Endothelial cell of umbilical vein (primary cell): Measurements from ENCODE around the gene ACTN1. TPM values are rescaled to one million over a fixed set of nuclear protein-coding genes. Genes with fewer than 3 reads are reported as not detected.

Experiments
- BruUV-seq: library from RNA; stranded (reverse); fragments of 400-500 nt; replicated peaks from 2 replicates; lab custom pipeline; 2021; lab: Mats Ljungman, UMichigan
- CTCF ChIA-PET: fragments of 300-600, 350-600 bp; sonication (Branson Sonifier 250); formaldehyde crosslinking; loops from one replicate; lab custom pipeline; 2021; ENCODE audit warnings: antibody characterized with exemption, inconsistent platforms; lab: Charles Lee
- POLR2A ChIA-PET: fragments of 300-600, 350-600 bp; sonication (Branson Sonifier 250); formaldehyde crosslinking; loops from one replicate; lab custom pipeline; 2021; ENCODE audit warnings: antibody characterized with exemption, inconsistent platforms; lab: Charles Lee
- DNase-seq: peaks from one replicate; pipeline ENCODE4 v3.0.0-alpha.2; 2011; ENCODE audit warnings: low read depth, low spot score
- FAIRE-seq: peaks from 2 replicates; lab custom pipeline; 2011; peaks lifted over from hg19 to GRCh38; lab: Jason Lieb, UNC
- H2AFZ ChIP-seq: 2 replicates; pipeline ENCODE4 v1.6.0; 2012; ENCODE audit warnings: low read depth, low read length, control low read depth, inconsistent platforms
- H3K27ac ChIP-seq: 2 replicates; pipeline ENCODE4 v1.5.1; 2011; ENCODE audit warnings: low read depth, mild to moderate bottlenecking, control low read depth, low read length, moderate library complexity; ENCODE audit not compliant: insufficient read depth
- H3K27me3 ChIP-seq, 2 experiments: 2 replicates each; pipeline versions ENCODE4 v1.6.0 to v1.6.1; 2011; ENCODE audit warnings: low read length in 2 of 2, mixed read lengths in 1 of 2; ENCODE audit not compliant: control insufficient read depth in 2 of 2, insufficient read depth in 2 of 2
- H3K36me3 ChIP-seq, 2 experiments: 2 replicates in 1 of 2; 3 replicates in 1 of 2; pipeline ENCODE4 v1.5.1; 2011; ENCODE audit warnings: low read length in 2 of 2, mild to moderate bottlenecking in 1 of 2, moderate library complexity in 1 of 2; ENCODE audit not compliant: control insufficient read depth in 2 of 2, insufficient read depth in 2 of 2; ENCODE audit errors: extremely low read depth in 1 of 2
- H3K4me1 ChIP-seq: 3 replicates; pipeline ENCODE4 v1.5.1; 2011; ENCODE audit warnings: mild to moderate bottlenecking, low read length; ENCODE audit not compliant: control insufficient read depth, insufficient read depth; ENCODE audit errors: extremely low read depth
- H3K4me2 ChIP-seq: 2 replicates; pipeline ENCODE4 v1.6.1; 2011; ENCODE audit warnings: low read length, control low read depth, mixed read lengths; ENCODE audit not compliant: insufficient read depth
- H3K4me3 ChIP-seq, 3 experiments: fragments of 200-600 bp in 1 of 3; sonication (generic), shearing (Covaris generic) in 1 of 3; replicated peaks in 1 of 3; 2 replicates each; pipeline ENCODE4 v1.5.1; 2011 to 2016; ENCODE audit warnings: control low read depth in 3 of 3, low read length in 3 of 3, mild to moderate bottlenecking in 2 of 3, inconsistent platforms in 1 of 3, low read depth in 1 of 3, moderate library complexity in 1 of 3; ENCODE audit not compliant: insufficient read depth in 1 of 3
- H3K79me2 ChIP-seq: 2 replicates; pipeline ENCODE4 v1.6.0; 2012; ENCODE audit warnings: low read length, inconsistent platforms; ENCODE audit not compliant: control insufficient read depth, insufficient read depth
- H3K9ac ChIP-seq: replicated peaks from 2 replicates; pipeline ENCODE3; 2011; ENCODE audit warnings: low read length, control low read depth; ENCODE audit not compliant: insufficient read depth; ENCODE audit errors: extremely low read depth
- H3K9me1 ChIP-seq: replicated peaks from 3 replicates; pipeline ENCODE4 v1.6.0; 2011; ENCODE audit warnings: mild to moderate bottlenecking, low read length; ENCODE audit not compliant: control insufficient read depth, insufficient read depth; ENCODE audit errors: extremely low read depth
- H3K9me3 ChIP-seq: replicated peaks from 2 replicates; pipeline ENCODE4 v1.5.1; 2012; ENCODE audit warnings: low read length, inconsistent platforms; ENCODE audit not compliant: control insufficient read depth, insufficient read depth
- H4K20me1 ChIP-seq: replicated peaks from 2 replicates; pipeline ENCODE3; 2011; ENCODE audit warnings: mild to moderate bottlenecking, low read length; ENCODE audit not compliant: control insufficient read depth, insufficient read depth; ENCODE audit errors: extremely low read depth
- EZH2 ChIP-seq: IDR thresholded peaks from 2 replicates; pipeline ENCODE4 v1.6.1; 2012; ENCODE audit warnings: borderline replicate concordance, low read depth, mild to moderate bottlenecking, moderate library complexity, low read length, inconsistent platforms; ENCODE audit not compliant: severe bottlenecking
- FOS ChIP-seq: IDR thresholded peaks from 2 replicates; pipeline ENCODE4 v1.6.1; 2011; ENCODE audit warnings: mild to moderate bottlenecking, low read length, moderate library complexity, borderline replicate concordance; ENCODE audit not compliant: insufficient read depth
- GATA2 ChIP-seq: IDR thresholded peaks from 2 replicates; pipeline ENCODE4 v1.7.0; 2011; ENCODE audit warnings: low read depth, mild to moderate bottlenecking, moderate library complexity, mixed read lengths, low read length; ENCODE audit not compliant: insufficient read length, insufficient read depth
- JUN ChIP-seq: IDR thresholded peaks from 2 replicates; pipeline ENCODE4 v1.6.1; 2011; ENCODE audit warnings: borderline replicate concordance, low read depth; ENCODE audit not compliant: insufficient read length, insufficient read depth
- MYC ChIP-seq: IDR thresholded peaks from one replicate; pipeline ENCODE4 v1.6.1; 2011; ENCODE audit warnings: mild to moderate bottlenecking, low read depth, low read length
- POLR2A ChIP-seq: IDR thresholded peaks from 2 replicates; pipeline ENCODE4 v1.6.1; 2012; ENCODE audit warnings: low read depth, mild to moderate bottlenecking, control low read depth, low read length
- POLR2AphosphoS5 ChIP-seq: IDR thresholded peaks from 2 replicates; pipeline ENCODE4 v1.6.1; 2012; ENCODE audit warnings: low read depth, mild to moderate bottlenecking, control low read depth, low read length, moderate library complexity; ENCODE audit not compliant: insufficient read depth
- dilution Hi-C: fragments of 300-500 bp; cut with MboI; formaldehyde crosslinking; loops from one replicate; pipeline ENCODE4 v1.15.0; 2019; ENCODE audit warnings: low sequenced_read_pairs; ENCODE audit not compliant: extremely low pct_ligation_motif_present
- intact Hi-C: fragments of 100-400 bp; cut with micrococcal nuclease; formaldehyde crosslinking; loops from one replicate; pipeline ENCODE4 v1.10.0; 2022
- polyA plus RNA-seq, 4 experiments: library from polyadenylated mRNA; depleted of rRNA in 3 of 4; stranded (reverse) in 3 of 4; unstranded in 1 of 4; fragments of >200 nt; gene quantifications; 2 replicates each; pipeline versions ENCODE4 v1.2.1 to v1.2.3, GENCODE V29; 2011 to 2012; ENCODE audit warnings: missing spikeins in 1 of 4
- total RNA-seq: library from RNA; stranded (reverse); gene quantifications from 2 replicates; pipeline ENCODE4 v1.2.3, GENCODE V29; 2021
- TF ChIP-seq, protein P1 (sequence below), 2 donors: IDR thresholded peaks; 1 replicate in 1 of 2; 2 replicates in 1 of 2; pipeline ENCODE4 v1.5.1; 2011; ENCODE audit warnings: low read length in 2 of 2, mild to moderate bottlenecking in 2 of 2, moderate library complexity in 2 of 2, control low read depth in 1 of 2, inconsistent platforms in 1 of 2, low read depth in 1 of 2; ENCODE audit not compliant: insufficient read depth in 1 of 2; ENCODE audit errors: extremely low read depth in 1 of 2
- TF ChIP-seq, protein P2 (sequence below): IDR thresholded peaks from 2 replicates; pipeline ENCODE4 v1.6.1; 2011; ENCODE audit not compliant: insufficient read depth, insufficient read length

The ACTN1 gene
- total and polyA plus RNA-seq, 2 donors (not counting 3 experiments of a cell fraction or from before 2014, with no cell fraction given) = 442 to 463 TPM

DNA sequence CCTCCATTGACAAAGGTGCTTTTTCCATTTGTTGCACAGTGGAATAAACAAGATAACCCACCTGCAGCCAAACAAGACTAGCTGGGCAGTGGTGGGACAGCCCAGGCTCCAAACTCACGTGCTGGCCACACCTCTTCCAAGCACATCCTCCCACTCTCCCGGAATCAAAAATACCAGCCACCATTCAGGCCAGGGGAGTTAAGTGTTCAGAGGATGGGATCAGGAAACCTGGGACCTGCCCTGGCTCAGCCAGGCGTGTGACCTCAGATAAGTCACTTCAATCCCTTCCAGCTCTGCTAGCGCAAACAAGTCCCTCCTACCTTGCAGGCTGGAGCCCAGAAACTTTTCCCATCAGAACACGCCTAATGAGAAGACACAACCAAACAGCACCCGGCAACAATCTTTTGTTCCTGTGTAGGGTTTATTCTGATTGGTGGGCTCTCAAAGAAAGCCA lies 43.3 kb downstream of the ACTN1 start:
- Histone ChIP-seq H3K79me2 (peaks cover 97% of the 10 kb centered on the region), H2AFZ (no peak overlapping the region), H3K9ac (peak overlapping the region; percentile 65), H3K9me3 (no peaks in the 10 kb centered on the region), H4K20me1 (peaks cover 3% of the 10 kb centered on the region), H3K27ac (peak overlapping the region; percentile 91), H3K9me1 (no peaks in the 10 kb centered on the region), H3K4me2 (peak overlapping the region; percentile 54), H3K36me3 (peaks cover 0 to 6% of the 10 kb centered on the region in 2 experiments), H3K4me3 (no peak overlapping the region), H3K4me1 (peaks cover 54% of the 10 kb centered on the region), H3K27me3 (no peaks in the 10 kb centered on the region)
- FAIRE-seq (peak; percentile 94), DNase-seq (peak; percentile 99)
- TF ChIP-seq FOS (no peak), GATA2 (peak; percentile 14), JUN (no peak), POLR2A (peak; percentile 56), EZH2 (no peak), POLR2AphosphoS5 (peak; percentile 58), MYC (no peak)
- TF ChIP-seq, protein P1, sequence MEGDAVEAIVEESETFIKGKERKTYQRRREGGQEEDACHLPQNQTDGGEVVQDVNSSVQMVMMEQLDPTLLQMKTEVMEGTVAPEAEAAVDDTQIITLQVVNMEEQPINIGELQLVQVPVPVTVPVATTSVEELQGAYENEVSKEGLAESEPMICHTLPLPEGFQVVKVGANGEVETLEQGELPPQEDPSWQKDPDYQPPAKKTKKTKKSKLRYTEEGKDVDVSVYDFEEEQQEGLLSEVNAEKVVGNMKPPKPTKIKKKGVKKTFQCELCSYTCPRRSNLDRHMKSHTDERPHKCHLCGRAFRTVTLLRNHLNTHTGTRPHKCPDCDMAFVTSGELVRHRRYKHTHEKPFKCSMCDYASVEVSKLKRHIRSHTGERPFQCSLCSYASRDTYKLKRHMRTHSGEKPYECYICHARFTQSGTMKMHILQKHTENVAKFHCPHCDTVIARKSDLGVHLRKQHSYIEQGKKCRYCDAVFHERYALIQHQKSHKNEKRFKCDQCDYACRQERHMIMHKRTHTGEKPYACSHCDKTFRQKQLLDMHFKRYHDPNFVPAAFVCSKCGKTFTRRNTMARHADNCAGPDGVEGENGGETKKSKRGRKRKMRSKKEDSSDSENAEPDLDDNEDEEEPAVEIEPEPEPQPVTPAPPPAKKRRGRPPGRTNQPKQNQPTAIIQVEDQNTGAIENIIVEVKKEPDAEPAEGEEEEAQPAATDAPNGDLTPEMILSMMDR (IDR thresholded peaks at IDR 0.05; ENCODE audit: extremely low read depth in 1 of 2, insufficient read depth in 1 of 2, low read depth in 1 of 2, low read length in 2 of 2) = no peak
- TF ChIP-seq, protein P2, sequence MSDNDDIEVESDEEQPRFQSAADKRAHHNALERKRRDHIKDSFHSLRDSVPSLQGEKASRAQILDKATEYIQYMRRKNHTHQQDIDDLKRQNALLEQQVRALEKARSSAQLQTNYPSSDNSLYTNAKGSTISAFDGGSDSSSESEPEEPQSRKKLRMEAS = peak; percentile 48
- POLR2A ChIA-PET = interaction anchor here (0.6 to 1.8 kb wide), 5 partner anchors 40 to 929 kb away, joined by 3 to 10 read pairs (median 4); partner anchors contain the start of gene ACTN1
- intact Hi-C loops (loop anchor here (1.0 to 2.0 kb wide), 2 partner anchors 9 to 99 kb away; no protein-coding TSS in a partner anchor), dilution Hi-C loops (no loop called here)
- CTCF ChIA-PET = interaction anchor here (0.8 to 2.0 kb wide), 14 partner anchors 10 to 172 kb away, joined by 3 to 11 read pairs (median 4); no protein-coding TSS in a partner anchor
- BruUV-seq = no TSS peak
